HEK293 (cell line): Measurements from ENCODE around the gene ADI1.

Experiments used
- CTCF ChIA-PET: fragments of 350-600 bp; formaldehyde crosslinking; extraction: SDS; loops from one replicate; lab custom pipeline; 2021; ENCODE audit warnings: antibody characterized with exemption; lab: Yijun Ruan, JAX
- POLR2A ChIA-PET: fragments of 300-600 bp; formaldehyde crosslinking; extraction: SDS; loops from one replicate; lab custom pipeline; 2020; ENCODE audit warnings: antibody characterized with exemption, inconsistent platforms; lab: Yijun Ruan, JAX
- H3K27ac ChIP-seq: fragments of 200-500 bp; sonication (Bioruptor generic); 2 replicates; pipeline ENCODE4 v1.5.1; 2014; ENCODE audit warnings: low read depth, low read length, control low read depth, inconsistent platforms; ENCODE audit errors: extremely low read depth
- H3K36me3 ChIP-seq, 2 experiments: fragments of 200-500 bp in 1 of 2; sonication (Bioruptor generic) in 1 of 2; 1 replicate in 1 of 2; 2 replicates in 1 of 2; pipeline ENCODE4 v1.5.1; 2014 to 2017; ENCODE audit warnings: inconsistent platforms in 2 of 2, low read length in 2 of 2; ENCODE audit not compliant: control insufficient read depth in 2 of 2, insufficient read depth in 1 of 2
- H3K4me1 ChIP-seq: fragments of 200-500 bp; sonication (Bioruptor generic); 2 replicates; pipeline ENCODE4 v1.5.1; 2014; ENCODE audit warnings: mild to moderate bottlenecking, low read length, inconsistent platforms; ENCODE audit not compliant: control insufficient read depth, insufficient read depth
- H3K4me3 ChIP-seq: 2 replicates; pipeline ENCODE4 v1.5.1; 2011; ENCODE audit warnings: low read depth, mild to moderate bottlenecking, control low read depth, low read length, moderate library complexity
- H3K9me3 ChIP-seq: fragments of 200-500 bp; sonication (Bioruptor generic); 2 replicates; pipeline ENCODE4 v1.5.1; 2014; ENCODE audit warnings: low read depth, low read length, inconsistent platforms; ENCODE audit not compliant: control insufficient read depth, insufficient read depth
- HOXA7 ChIP-seq: sonication (generic); formaldehyde crosslinking; IDR thresholded peaks from 2 replicates; pipeline ENCODE4 v1.8.1; 2022; ENCODE audit warnings: missing genetic modification reagents, borderline replicate concordance
- HOXC10 ChIP-seq: sonication (generic); formaldehyde crosslinking; IDR thresholded peaks from 2 replicates; pipeline ENCODE4 v1.8.1; 2023; ENCODE audit warnings: mild to moderate bottlenecking, missing genetic modification reagents
- IKZF3 ChIP-seq: fragments of 450-650 bp; IDR thresholded peaks from 2 replicates; pipeline ENCODE4 v1.5.0; 2018; ENCODE audit warnings: missing biosample characterization, mild to moderate bottlenecking, missing genetic modification characterization, moderate library complexity
- OVOL3 ChIP-seq: fragments of 450-650 bp; formaldehyde crosslinking; IDR thresholded peaks from 2 replicates; pipeline ENCODE4 v1.5.1; 2016; ENCODE audit warnings: missing biosample characterization, missing genetic modification characterization
- PRDM6 ChIP-seq: fragments of 450-650 bp; formaldehyde crosslinking; IDR thresholded peaks from 2 replicates; pipeline ENCODE4 v1.5.1; 2017; ENCODE audit warnings: missing biosample characterization, missing genetic modification characterization
- SCRT1 ChIP-seq: fragments of 450-650 bp; formaldehyde crosslinking; IDR thresholded peaks from 2 replicates; pipeline ENCODE4 v1.5.1; 2016; ENCODE audit warnings: missing biosample characterization, missing genetic modification characterization, borderline replicate concordance
- ZBTB17 ChIP-seq: fragments of 450-650 bp; formaldehyde crosslinking; IDR thresholded peaks from 2 replicates; pipeline ENCODE4 v1.5.1; 2016; ENCODE audit warnings: missing biosample characterization, missing genetic modification characterization
- ZBTB8A ChIP-seq: fragments of 450-650 bp; formaldehyde crosslinking; IDR thresholded peaks from 2 replicates; pipeline ENCODE4 v1.5.1; 2016; ENCODE audit warnings: missing biosample characterization, missing genetic modification characterization
- ZEB2 ChIP-seq: fragments of 450-650 bp; formaldehyde crosslinking; IDR thresholded peaks from 2 replicates; pipeline ENCODE4 v1.5.1; 2016; ENCODE audit warnings: missing biosample characterization, missing genetic modification characterization
- ZFP41 ChIP-seq: fragments of 450-650 bp; formaldehyde crosslinking; IDR thresholded peaks from 2 replicates; pipeline ENCODE4 v1.5.1; 2016; ENCODE audit warnings: missing biosample characterization, missing genetic modification characterization, borderline replicate concordance
- ZNF114 ChIP-seq: fragments of 450-650 bp; formaldehyde crosslinking; IDR thresholded peaks from 2 replicates; pipeline ENCODE4 v1.5.0; 2017; ENCODE audit warnings: missing biosample characterization, missing genetic modification characterization
- ZNF133 ChIP-seq: fragments of 450-650 bp; formaldehyde crosslinking; IDR thresholded peaks from 2 replicates; pipeline ENCODE4 v1.5.1; 2016; ENCODE audit warnings: missing biosample characterization, missing genetic modification characterization
- ZNF24 ChIP-seq: fragments of 450-650 bp; formaldehyde crosslinking; IDR thresholded peaks from 2 replicates; pipeline ENCODE4 v1.5.1; 2016; ENCODE audit warnings: missing biosample characterization, missing genetic modification characterization
- ZNF341 ChIP-seq: fragments of 450-650 bp; formaldehyde crosslinking; IDR thresholded peaks from 2 replicates; pipeline ENCODE4; 2016; ENCODE audit warnings: low read depth, missing biosample characterization, missing genetic modification characterization
- ZNF37A ChIP-seq: fragments of 450-650 bp; IDR thresholded peaks from 2 replicates; pipeline ENCODE4 v1.5.1; 2018; ENCODE audit warnings: missing biosample characterization, missing genetic modification characterization
- ZNF404 ChIP-seq: fragments of 450-650 bp; formaldehyde crosslinking; IDR thresholded peaks from 2 replicates; pipeline ENCODE4 v1.5.1; 2017; ENCODE audit warnings: missing biosample characterization, missing genetic modification characterization
- ZNF585B ChIP-seq: fragments of 450-650 bp; formaldehyde crosslinking; IDR thresholded peaks from 2 replicates; pipeline ENCODE4 v1.5.1; 2016; ENCODE audit warnings: missing biosample characterization, missing genetic modification characterization
- ZNF623 ChIP-seq: fragments of 450-650 bp; formaldehyde crosslinking; IDR thresholded peaks from 2 replicates; pipeline ENCODE4 v1.5.1; 2016; ENCODE audit warnings: missing biosample characterization, missing genetic modification characterization
- ZNF664 ChIP-seq: fragments of 450-650 bp; formaldehyde crosslinking; IDR thresholded peaks from 2 replicates; pipeline ENCODE4 v1.5.1; 2016; ENCODE audit warnings: missing biosample characterization, missing genetic modification characterization
- ZNF701 ChIP-seq: fragments of 450-650 bp; formaldehyde crosslinking; IDR thresholded peaks from 2 replicates; pipeline ENCODE4 v1.5.1; 2016; ENCODE audit warnings: missing biosample characterization, missing genetic modification characterization
- ZNF707 ChIP-seq: fragments of 450-650 bp; formaldehyde crosslinking; IDR thresholded peaks from 2 replicates; pipeline ENCODE4 v1.5.1; 2016; ENCODE audit warnings: missing biosample characterization, missing genetic modification characterization
- ZXDB ChIP-seq: fragments of 450-650 bp; formaldehyde crosslinking; IDR thresholded peaks from 2 replicates; pipeline ENCODE4 v1.5.1; 2016; ENCODE audit warnings: missing biosample characterization, missing genetic modification characterization
- TF ChIP-seq, protein P1 (sequence below): fragments of 450-650 bp; formaldehyde crosslinking; IDR thresholded peaks from 2 replicates; pipeline ENCODE4 v1.5.1; 2017; ENCODE audit warnings: missing biosample characterization, missing genetic modification characterization
- TF ChIP-seq, protein P2 (sequence below): fragments of 450-650 bp; formaldehyde crosslinking; IDR thresholded peaks from 2 replicates; pipeline ENCODE4 v1.5.1; 2017; ENCODE audit warnings: missing biosample characterization, missing genetic modification characterization
- TF ChIP-seq, protein P3 (sequence below): fragments of 450-650 bp; formaldehyde crosslinking; optimal IDR thresholded peaks from 2 replicates; pipeline ENCODE3; 2016; ENCODE audit warnings: missing biosample characterization, mild to moderate bottlenecking, missing genetic modification characterization

Gene ADI1

GRCh38 chr2:3467654-3468053, 51.7 kb downstream of the ADI1 start:
- POLR2A ChIA-PET: no interaction called here
- H3K4me1 ChIP-seq: no peaks in the 10 kb centered on the region
- TF ChIP-seq OVOL3 (tag by site-specific recombination): no peak
- TF ChIP-seq ZNF404 (tag by site-specific recombination): no peak
- no peak for TF ChIP-seq ZNF133
- TF ChIP-seq ZNF664 (tag by site-specific recombination): no peak
- no peak for TF ChIP-seq ZNF37A (tag by site-specific recombination)
- TF ChIP-seq ZNF623 (tag by site-specific recombination): no peak
- TF ChIP-seq IKZF3 (tag by site-specific recombination): no peak
- no peak for TF ChIP-seq ZFP41 (tag by site-specific recombination)
- no peak for TF ChIP-seq ZEB2 (tag by site-specific recombination)
- no peak for TF ChIP-seq ZNF707 (tag by site-specific recombination)
- TF ChIP-seq, all 188 proteins: peak for 0
- no peak overlapping the region for H3K27ac ChIP-seq
- CTCF ChIA-PET: no interaction called here
- peaks cover 0 to 88% of the 10 kb centered on the region in 2 experiments; a peak in 1 of 3 replicates for H3K36me3 ChIP-seq
- no peaks in the 10 kb centered on the region for H3K9me3 ChIP-seq
- no peak overlapping the region for H3K4me3 ChIP-seq

DNA sequence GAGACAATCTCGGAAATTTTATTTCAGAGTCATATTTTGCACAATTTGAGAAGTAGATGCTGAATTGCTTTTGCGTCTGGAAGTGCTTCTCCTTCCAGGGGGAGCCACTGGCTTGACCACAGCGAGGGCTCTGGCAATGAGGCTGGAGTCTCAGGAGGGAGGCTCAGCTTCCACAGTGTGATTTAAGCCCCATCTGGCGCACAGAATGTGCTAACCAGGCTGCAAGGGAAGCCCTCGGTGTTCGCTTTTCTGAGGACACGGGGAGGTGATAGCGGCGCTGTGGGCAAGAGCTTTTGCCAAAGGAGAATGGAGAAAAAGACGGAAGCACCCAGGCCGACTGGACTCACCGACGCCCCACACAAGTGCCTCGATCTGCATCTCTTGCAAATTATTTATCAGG, 52.4 kb downstream of the ADI1 start:
- ChIA-PET CTCF (no interaction called here), POLR2A (no interaction called here)
- Histone ChIP-seq H3K36me3 (peaks cover 0 to 84% of the 10 kb centered on the region in 2 experiments; a peak in 1 of 3 replicates), H3K4me1 (no peaks in the 10 kb centered on the region), H3K27ac (no peak overlapping the region), H3K9me3 (no peaks in the 10 kb centered on the region), H3K4me3 (no peak overlapping the region)
- no peak for TF ChIP-seq ZNF701 (tag by site-specific recombination)
- TF ChIP-seq, protein P1, sequence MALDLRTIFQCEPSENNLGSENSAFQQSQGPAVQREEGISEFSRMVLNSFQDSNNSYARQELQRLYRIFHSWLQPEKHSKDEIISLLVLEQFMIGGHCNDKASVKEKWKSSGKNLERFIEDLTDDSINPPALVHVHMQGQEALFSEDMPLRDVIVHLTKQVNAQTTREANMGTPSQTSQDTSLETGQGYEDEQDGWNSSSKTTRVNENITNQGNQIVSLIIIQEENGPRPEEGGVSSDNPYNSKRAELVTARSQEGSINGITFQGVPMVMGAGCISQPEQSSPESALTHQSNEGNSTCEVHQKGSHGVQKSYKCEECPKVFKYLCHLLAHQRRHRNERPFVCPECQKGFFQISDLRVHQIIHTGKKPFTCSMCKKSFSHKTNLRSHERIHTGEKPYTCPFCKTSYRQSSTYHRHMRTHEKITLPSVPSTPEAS (tag by site-specific recombination): no peak
- TF ChIP-seq, protein P2, sequence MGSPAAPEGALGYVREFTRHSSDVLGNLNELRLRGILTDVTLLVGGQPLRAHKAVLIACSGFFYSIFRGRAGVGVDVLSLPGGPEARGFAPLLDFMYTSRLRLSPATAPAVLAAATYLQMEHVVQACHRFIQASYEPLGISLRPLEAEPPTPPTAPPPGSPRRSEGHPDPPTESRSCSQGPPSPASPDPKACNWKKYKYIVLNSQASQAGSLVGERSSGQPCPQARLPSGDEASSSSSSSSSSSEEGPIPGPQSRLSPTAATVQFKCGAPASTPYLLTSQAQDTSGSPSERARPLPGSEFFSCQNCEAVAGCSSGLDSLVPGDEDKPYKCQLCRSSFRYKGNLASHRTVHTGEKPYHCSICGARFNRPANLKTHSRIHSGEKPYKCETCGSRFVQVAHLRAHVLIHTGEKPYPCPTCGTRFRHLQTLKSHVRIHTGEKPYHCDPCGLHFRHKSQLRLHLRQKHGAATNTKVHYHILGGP: no peak
- no peak for TF ChIP-seq OVOL3 (tag by site-specific recombination)
- no peak for TF ChIP-seq ZNF341
- TF ChIP-seq HOXA7 (CRISPR knock-in tag): no peak
- TF ChIP-seq SCRT1: no peak
- no peak for TF ChIP-seq ZNF114 (tag by site-specific recombination)
- TF ChIP-seq ZBTB17 (tag by site-specific recombination): no peak
- no peak for TF ChIP-seq ZNF585B (tag by site-specific recombination)
- TF ChIP-seq, protein P3, sequence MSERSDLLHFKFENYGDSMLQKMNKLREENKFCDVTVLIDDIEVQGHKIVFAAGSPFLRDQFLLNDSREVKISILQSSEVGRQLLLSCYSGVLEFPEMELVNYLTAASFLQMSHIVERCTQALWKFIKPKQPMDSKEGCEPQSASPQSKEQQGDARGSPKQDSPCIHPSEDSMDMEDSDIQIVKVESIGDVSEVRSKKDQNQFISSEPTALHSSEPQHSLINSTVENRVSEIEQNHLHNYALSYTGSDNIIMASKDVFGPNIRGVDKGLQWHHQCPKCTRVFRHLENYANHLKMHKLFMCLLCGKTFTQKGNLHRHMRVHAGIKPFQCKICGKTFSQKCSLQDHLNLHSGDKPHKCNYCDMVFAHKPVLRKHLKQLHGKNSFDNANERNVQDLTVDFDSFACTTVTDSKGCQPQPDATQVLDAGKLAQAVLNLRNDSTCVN (tag by site-specific recombination): no peak
- no peak for TF ChIP-seq ZBTB8A (tag by site-specific recombination)
- TF ChIP-seq PRDM6: no peak
- no peak for TF ChIP-seq HOXC10 (CRISPR knock-in tag)
- TF ChIP-seq ZNF24 (tag by site-specific recombination): no peak
- TF ChIP-seq ZXDB (tag by site-specific recombination): no peak
